Hematopoietic multipotent progenitor cell treated with erythropoietin and hydrocortisone succinate and interleukin-3 and kit ligand, for 17 days (in vitro differentiated cells): ENCODE data around the gene FGF18.

Source experiments
- DNase-seq: peaks from one replicate; pipeline ENCODE4 v3.0.0-alpha.2; 2015; ENCODE audit warnings: low spot score

FGF18 gene

GRCh38 chr5:171422902-171423663 is 3.6 kb downstream of the FGF18 start:
- no peak for DNase-seq

GRCh38 chr5:171424726-171425125 is 5.3 kb downstream of the FGF18 start:
- DNase-seq: no peak

GRCh38 chr5:171425596-171426244 is 6.3 kb downstream of the FGF18 start:
- no peak for DNase-seq

GRCh38 chr5:171426266-171426665 is 6.8 kb downstream of the FGF18 start:
- no peak for DNase-seq

GRCh38 chr5:171426680-171427079 is 7.2 kb downstream of the FGF18 start:
- no peak for DNase-seq

GRCh38 chr5:171427318-171428167 is 8.1 kb downstream of the FGF18 start:
- no peak for DNase-seq

- DNase-seq: no peak
These were observed 8.8 kb downstream of the FGF18 start for GRCh38 chr5:171428168-171428696.

GRCh38 chr5:171428809-171429542 is 9.5 kb downstream of the FGF18 start:
- no peak for DNase-seq

- no peak for DNase-seq
These were observed 10.1 kb downstream of the FGF18 start for GRCh38 chr5:171429543-171429910.

- DNase-seq: no peak
These were observed 11.9 kb downstream of the FGF18 start for GRCh38 chr5:171431251-171431777.

GRCh38 chr5:171432076-171432475 is 12.6 kb downstream of the FGF18 start:
- DNase-seq: no peak

- DNase-seq: no peak
These were observed 13.3 kb downstream of the FGF18 start for GRCh38 chr5:171432583-171433351.

- no peak for DNase-seq
These were observed 13.9 kb downstream of the FGF18 start for GRCh38 chr5:171433352-171433698.

- no peak for DNase-seq
These were observed 14.7 kb downstream of the FGF18 start for GRCh38 chr5:171433982-171434676.

GRCh38 chr5:171434874-171435273 is 15.4 kb downstream of the FGF18 start:
- no peak for DNase-seq

GRCh38 chr5:171435908-171436307 is 16.5 kb downstream of the FGF18 start:
- no peak for DNase-seq

- no peak for DNase-seq
These were observed 17.4 kb downstream of the FGF18 start for GRCh38 chr5:171436804-171437285.

- DNase-seq: no peak
These were observed 17.9 kb downstream of the FGF18 start for GRCh38 chr5:171437286-171437821.

GRCh38 chr5:171438738-171439137 is 19.3 kb downstream of the FGF18 start:
- DNase-seq: no peak

GRCh38 chr5:171441246-171441791 is 21.9 kb downstream of the FGF18 start:
- no peak for DNase-seq
